ENCODE data around the gene SCARF2. TPM values are rescaled to one million over a fixed set of nuclear protein-coding genes. Genes with fewer than 3 reads are reported as not detected.

Gene SCARF2
- total RNA-seq, 1 donor from 2014 or later, result 88.8 TPM

DNA sequence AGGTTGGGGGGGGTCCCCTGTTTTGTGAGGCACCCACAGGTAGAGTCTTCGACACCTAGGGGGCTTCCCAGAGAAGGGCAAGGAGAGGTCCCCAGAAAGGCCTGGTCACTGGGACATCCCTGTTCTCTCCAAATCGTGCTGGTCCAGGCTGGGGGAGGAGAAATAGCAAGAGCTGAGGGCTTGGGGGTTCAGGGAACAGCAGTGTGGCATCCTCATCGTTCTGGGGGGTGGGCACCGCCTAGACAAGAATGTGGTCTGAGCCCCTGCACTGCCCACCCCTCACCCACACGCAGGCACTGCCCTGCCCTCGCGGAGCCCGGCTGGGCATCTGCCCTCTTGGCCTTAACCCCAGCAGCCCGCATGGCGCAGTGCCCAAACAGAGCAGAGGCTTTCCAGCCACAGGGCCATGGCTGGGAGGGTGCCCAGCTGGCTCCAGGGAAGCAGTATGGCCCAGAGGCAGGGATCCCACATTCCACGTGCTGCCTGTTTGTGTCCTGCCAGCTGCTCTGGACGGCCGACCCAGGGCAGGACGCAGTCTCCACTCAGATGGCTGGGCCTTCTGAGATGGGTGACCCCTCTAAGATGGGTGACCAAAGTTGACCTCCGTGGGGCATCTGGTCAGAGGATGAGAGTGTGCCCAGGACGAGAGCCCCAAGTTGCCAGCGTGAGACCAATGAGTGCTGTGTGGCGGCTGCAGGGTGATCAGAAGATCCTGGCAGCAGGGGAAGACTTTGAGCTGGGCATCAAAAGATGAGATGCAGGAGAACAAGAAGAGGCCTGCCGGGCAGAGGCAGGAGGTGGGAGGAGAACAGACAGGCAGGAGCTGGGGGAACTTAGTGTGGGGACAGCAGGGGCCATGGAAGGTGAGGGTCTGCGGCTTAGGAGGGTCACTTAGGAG lies 14.4 kb downstream of the SCARF2 start:
- H3K4me3 Mint-ChIP-seq (ENCODE audit: unreplicated experiment), result no peak overlapping the region
- peaks cover 19% of the 10 kb centered on the region for H3K4me1 Mint-ChIP-seq (ENCODE audit: low read depth)
- H3K9me3 Mint-ChIP-seq (ENCODE audit: low read depth), result no peaks in the 10 kb centered on the region
- TF ChIP-seq, protein P1, sequence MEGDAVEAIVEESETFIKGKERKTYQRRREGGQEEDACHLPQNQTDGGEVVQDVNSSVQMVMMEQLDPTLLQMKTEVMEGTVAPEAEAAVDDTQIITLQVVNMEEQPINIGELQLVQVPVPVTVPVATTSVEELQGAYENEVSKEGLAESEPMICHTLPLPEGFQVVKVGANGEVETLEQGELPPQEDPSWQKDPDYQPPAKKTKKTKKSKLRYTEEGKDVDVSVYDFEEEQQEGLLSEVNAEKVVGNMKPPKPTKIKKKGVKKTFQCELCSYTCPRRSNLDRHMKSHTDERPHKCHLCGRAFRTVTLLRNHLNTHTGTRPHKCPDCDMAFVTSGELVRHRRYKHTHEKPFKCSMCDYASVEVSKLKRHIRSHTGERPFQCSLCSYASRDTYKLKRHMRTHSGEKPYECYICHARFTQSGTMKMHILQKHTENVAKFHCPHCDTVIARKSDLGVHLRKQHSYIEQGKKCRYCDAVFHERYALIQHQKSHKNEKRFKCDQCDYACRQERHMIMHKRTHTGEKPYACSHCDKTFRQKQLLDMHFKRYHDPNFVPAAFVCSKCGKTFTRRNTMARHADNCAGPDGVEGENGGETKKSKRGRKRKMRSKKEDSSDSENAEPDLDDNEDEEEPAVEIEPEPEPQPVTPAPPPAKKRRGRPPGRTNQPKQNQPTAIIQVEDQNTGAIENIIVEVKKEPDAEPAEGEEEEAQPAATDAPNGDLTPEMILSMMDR (IDR thresholded peaks at IDR 0.05), result no peak
- H3K27ac Mint-ChIP-seq (ENCODE audit: unreplicated experiment), result peak overlapping the region; percentile 83
- peaks cover 14% of the 10 kb centered on the region for H3K36me3 Mint-ChIP-seq (ENCODE audit: low read depth)
- peak; percentile 82 for DNase-seq (ENCODE audit: low spot score)
- no peaks in the 10 kb centered on the region for H3K27me3 Mint-ChIP-seq (ENCODE audit: low read depth)

DNA sequence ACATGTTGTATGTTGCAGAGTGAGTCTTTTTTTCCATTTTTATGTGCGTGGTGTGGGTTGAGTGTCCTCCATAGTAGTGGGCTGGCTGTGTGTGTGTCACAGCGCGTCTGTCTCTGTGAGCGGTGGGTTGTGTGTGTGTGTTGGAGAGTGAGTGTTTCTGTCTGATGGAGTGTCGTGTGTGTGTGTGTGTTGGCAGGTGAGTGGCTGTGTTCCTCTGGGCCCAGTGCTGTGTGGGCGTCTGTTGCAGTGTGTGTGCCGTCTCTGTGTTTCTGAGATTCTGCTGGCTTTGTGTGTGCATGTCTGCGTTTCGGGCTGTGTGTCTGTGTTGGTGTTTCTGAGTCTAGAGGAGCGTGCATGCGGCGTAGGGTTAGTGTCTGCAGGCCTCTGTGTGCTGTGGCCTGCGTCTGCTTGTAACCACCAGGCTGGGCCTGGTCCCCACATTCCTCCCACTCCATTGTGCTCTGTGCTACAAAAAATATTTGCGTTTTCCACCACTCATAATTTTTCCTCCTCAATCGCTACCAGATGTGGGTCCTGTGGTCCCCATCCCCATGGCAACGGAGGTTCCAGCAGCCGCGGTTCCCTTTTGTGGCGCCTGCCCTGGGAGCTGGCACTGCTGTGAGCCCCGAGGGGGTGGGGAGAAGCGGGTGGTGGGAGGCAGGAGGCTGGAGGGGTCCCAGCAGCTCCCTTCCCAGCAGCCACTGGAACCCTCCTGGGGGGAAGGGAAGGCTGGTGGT lies 15.2 kb downstream of the SCARF2 start:
- DNase-seq (ENCODE audit: low spot score), result peak; percentile 88
- TF ChIP-seq, protein P1 (IDR thresholded peaks at IDR 0.05), result no peak
- peak overlapping the region; percentile 65 for H3K27ac Mint-ChIP-seq (ENCODE audit: unreplicated experiment)
- H3K9me3 Mint-ChIP-seq (ENCODE audit: low read depth), result no peaks in the 10 kb centered on the region
- H3K4me3 Mint-ChIP-seq (ENCODE audit: unreplicated experiment), result no peak overlapping the region
- no peaks in the 10 kb centered on the region for H3K27me3 Mint-ChIP-seq (ENCODE audit: low read depth)
- peaks cover 12% of the 10 kb centered on the region for H3K36me3 Mint-ChIP-seq (ENCODE audit: low read depth)
- H3K4me1 Mint-ChIP-seq (ENCODE audit: low read depth), result peaks cover 20% of the 10 kb centered on the region

DNA sequence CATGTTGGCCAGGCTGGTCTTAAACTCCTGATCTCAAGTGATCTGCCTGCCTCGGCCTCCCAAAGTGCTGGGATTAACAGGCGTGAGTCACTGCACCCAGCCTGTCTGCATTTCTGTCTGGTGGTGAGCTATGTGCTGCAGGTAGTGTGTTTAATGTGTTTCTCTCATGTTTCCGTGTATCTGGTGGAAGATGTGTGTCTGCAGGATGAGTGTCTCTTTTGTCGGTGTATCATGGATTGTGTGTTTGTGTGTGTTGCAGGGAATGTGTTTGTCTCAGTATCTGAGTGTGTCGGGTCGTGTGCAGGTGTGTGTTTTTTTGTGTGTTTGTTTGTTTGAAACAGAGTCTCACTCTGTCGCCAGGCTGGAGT lies 16.1 kb downstream of the SCARF2 start:
- Mint-ChIP-seq H3K27ac (ENCODE audit: unreplicated experiment) (no peak overlapping the region), H3K4me1 (ENCODE audit: low read depth) (peaks cover 20% of the 10 kb centered on the region), H3K9me3 (ENCODE audit: low read depth) (no peaks in the 10 kb centered on the region), H3K27me3 (ENCODE audit: low read depth) (no peaks in the 10 kb centered on the region), H3K4me3 (ENCODE audit: unreplicated experiment) (no peak overlapping the region), H3K36me3 (ENCODE audit: low read depth) (peaks cover 7% of the 10 kb centered on the region)
- TF ChIP-seq, protein P1 (IDR thresholded peaks at IDR 0.05), result no peak
- peak; percentile 22 for DNase-seq (ENCODE audit: low spot score)

DNA sequence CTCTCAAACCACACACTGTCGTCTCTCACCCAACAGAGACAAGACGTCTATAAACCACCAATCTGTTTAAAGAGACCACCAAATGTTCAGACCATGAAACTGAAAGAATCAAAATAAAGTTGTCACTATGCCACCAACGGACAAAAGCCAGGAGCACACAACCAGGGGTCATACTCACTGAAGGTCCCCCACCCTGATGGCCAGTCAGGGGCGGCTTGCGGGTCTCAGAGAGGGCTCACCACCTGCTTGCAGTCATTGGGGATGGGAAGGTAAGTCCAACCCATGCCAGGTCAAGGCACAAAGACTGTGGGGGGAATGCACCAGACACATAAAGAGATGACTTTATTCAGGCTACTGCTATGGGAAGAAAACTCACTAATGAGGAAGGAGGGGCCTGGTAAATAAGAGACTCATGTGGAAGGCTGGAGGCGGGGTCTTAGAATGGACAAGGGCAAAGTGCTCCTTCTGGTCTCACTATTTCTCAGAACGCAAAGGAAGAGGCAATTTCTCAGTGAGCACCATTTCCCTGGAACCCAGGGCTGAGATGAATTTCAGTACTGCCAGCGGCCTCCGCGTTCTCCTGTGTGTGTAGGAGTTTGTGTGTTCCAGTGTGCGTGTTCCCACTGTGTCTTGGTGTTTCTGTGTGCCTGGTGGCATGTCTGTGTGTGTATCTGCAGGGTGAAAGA lies 17.3 kb downstream of the SCARF2 start:
- TF ChIP-seq, protein P1 (IDR thresholded peaks at IDR 0.05), result no peak
- H3K27me3 Mint-ChIP-seq (ENCODE audit: low read depth), result no peaks in the 10 kb centered on the region
- peaks cover 20% of the 10 kb centered on the region for H3K4me1 Mint-ChIP-seq (ENCODE audit: low read depth)
- H3K27ac Mint-ChIP-seq (ENCODE audit: unreplicated experiment), result no peak overlapping the region
- no peak overlapping the region for H3K4me3 Mint-ChIP-seq (ENCODE audit: unreplicated experiment)
- H3K9me3 Mint-ChIP-seq (ENCODE audit: low read depth), result no peaks in the 10 kb centered on the region
- DNase-seq (ENCODE audit: low spot score), result peak; percentile 51
- peaks cover 7% of the 10 kb centered on the region for H3K36me3 Mint-ChIP-seq (ENCODE audit: low read depth)

DNA sequence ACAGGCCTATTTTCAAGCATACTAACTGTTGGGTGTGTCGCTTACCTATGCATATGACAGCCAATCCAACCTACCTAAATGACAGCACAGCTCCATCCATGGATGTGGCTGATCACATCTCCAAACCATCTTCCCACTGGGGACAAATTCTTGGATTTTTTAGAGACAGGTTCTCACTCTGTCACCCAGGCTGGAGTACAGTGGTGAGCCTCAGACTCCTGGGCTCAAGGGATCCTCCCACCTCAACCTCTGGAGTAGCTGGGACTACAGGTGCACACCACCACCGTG lies 18.0 kb downstream of the SCARF2 start:
- H3K36me3 Mint-ChIP-seq (ENCODE audit: low read depth), result peaks cover 5% of the 10 kb centered on the region
- H3K27ac Mint-ChIP-seq (ENCODE audit: unreplicated experiment), result no peak overlapping the region
- peaks cover 20% of the 10 kb centered on the region for H3K4me1 Mint-ChIP-seq (ENCODE audit: low read depth)
- DNase-seq (ENCODE audit: low spot score), result no peak
- H3K27me3 Mint-ChIP-seq (ENCODE audit: low read depth), result no peaks in the 10 kb centered on the region
- H3K9me3 Mint-ChIP-seq (ENCODE audit: low read depth), result no peaks in the 10 kb centered on the region
- TF ChIP-seq, protein P1 (IDR thresholded peaks at IDR 0.05), result no peak
- no peak overlapping the region for H3K4me3 Mint-ChIP-seq (ENCODE audit: unreplicated experiment)

All from chondrocyte (in vitro differentiated cells).